ENCODE results near the gene LYRM2. TPM values are rescaled to one million over a fixed set of nuclear protein-coding genes. Genes with fewer than 3 reads are reported as not detected.

LYRM2 gene
- total RNA-seq, 4 donors from 2014 or later = 12.5 to 17.3 (median 14.5) TPM

DNA sequence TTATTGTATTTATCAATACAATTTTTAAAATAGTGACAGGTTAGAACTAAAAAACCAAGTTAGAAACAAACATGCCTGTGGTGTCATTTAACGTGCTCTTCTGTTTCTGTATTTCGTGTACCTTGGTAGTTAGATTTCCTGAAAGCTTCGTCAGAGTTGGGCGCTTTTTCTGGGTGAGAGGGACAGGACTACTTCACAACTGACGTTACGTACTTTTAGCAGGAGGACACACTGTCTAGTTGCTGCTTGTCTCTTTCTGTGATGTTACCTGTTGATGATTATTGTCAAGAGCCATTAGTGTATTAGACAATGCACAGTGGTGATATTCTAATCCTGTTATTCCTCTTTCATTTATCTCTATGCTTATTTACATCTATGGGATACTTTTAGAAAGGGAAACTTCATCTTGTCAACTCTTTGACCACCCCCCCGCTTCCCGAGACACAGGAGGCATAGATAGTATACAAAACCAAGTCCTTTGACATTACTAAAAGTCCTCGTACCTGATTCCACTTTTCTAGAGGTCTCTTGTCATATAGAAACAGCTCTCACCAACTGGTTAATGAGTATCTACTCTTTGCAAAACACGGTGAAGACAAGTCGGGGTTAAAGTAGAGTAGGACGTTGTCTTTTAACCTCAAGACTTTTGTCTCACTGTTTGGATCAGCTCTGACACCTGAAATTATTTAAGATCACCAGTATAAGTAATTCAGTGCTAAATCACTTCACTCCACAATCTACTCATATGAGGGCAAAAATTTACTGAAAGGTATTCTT is 96.3 kb downstream of the LYRM2 start:
- H3K4me3 ChIP-seq (ENCODE audit: low read depth, poor library complexity, severe bottlenecking) = no peak overlapping the region
- 92 to 95% methylated on average over 12 of the region's 12 CpGs for WGBS, 2 donors
- DNase-seq (ENCODE audit: low spot score in 2 of 2) = no peak
- intact Hi-C loops (cut with DNase I; ENCODE audit: low total_unique reads) = no loop called here
- no peak for TF ChIP-seq POLR2A (IDR thresholded peaks at IDR 0.05)
- TF ChIP-seq, protein P1, sequence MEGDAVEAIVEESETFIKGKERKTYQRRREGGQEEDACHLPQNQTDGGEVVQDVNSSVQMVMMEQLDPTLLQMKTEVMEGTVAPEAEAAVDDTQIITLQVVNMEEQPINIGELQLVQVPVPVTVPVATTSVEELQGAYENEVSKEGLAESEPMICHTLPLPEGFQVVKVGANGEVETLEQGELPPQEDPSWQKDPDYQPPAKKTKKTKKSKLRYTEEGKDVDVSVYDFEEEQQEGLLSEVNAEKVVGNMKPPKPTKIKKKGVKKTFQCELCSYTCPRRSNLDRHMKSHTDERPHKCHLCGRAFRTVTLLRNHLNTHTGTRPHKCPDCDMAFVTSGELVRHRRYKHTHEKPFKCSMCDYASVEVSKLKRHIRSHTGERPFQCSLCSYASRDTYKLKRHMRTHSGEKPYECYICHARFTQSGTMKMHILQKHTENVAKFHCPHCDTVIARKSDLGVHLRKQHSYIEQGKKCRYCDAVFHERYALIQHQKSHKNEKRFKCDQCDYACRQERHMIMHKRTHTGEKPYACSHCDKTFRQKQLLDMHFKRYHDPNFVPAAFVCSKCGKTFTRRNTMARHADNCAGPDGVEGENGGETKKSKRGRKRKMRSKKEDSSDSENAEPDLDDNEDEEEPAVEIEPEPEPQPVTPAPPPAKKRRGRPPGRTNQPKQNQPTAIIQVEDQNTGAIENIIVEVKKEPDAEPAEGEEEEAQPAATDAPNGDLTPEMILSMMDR (IDR thresholded peaks at IDR 0.05) = no peak

DNA sequence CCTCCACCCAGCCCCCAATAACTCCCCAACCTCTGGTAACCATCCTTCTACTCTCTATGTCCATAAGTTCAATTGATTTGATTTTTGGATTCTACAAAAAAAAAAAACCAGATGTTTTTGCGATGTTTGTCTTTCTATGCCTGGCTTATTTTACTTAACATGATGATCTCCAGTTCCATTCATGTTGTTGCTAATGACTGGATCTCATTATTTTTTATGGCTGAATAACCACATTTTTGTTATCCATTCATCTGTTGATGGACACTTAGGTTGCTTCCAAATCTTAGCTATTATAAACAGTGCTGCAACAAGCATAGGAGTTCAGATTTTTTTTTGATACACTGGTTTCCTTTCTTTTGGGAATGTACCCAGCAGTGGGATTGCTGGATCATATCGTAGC is 98.8 kb downstream of the LYRM2 start:
- no peak overlapping the region for H3K4me3 ChIP-seq (ENCODE audit: low read depth, poor library complexity, severe bottlenecking)
- intact Hi-C loops (cut with DNase I; ENCODE audit: low total_unique reads) = no loop called here
- 61 to 75% methylated on average over 2 of the region's 2 CpGs for WGBS, 2 donors
- TF ChIP-seq POLR2A (IDR thresholded peaks at IDR 0.05) = no peak
- TF ChIP-seq, protein P1 (IDR thresholded peaks at IDR 0.05) = no peak
- no peak for DNase-seq (ENCODE audit: low spot score in 2 of 2)

DNA sequence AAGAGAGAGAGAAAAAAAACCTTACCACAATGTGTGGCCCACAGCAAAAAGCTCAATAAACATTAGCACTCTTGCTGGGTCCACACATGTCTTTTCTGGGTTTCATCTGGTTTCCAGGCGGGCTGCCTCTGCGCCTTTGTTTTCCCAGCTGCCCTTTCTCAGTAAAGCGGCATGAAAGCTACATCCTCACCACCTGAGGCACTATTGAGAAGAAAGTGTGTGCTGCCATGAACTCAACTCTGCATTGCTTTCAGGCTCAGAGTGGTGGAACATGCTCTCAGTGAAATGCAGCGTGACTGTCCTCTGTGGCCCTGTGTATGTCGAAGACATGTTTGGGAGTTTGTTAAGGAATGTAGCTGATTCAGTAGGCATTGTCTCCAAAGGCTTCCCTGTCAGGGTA is 102.3 kb downstream of the LYRM2 start:
- intact Hi-C loops (cut with DNase I; ENCODE audit: low total_unique reads) = no loop called here
- no peak for DNase-seq (ENCODE audit: low spot score in 2 of 2)

DNA sequence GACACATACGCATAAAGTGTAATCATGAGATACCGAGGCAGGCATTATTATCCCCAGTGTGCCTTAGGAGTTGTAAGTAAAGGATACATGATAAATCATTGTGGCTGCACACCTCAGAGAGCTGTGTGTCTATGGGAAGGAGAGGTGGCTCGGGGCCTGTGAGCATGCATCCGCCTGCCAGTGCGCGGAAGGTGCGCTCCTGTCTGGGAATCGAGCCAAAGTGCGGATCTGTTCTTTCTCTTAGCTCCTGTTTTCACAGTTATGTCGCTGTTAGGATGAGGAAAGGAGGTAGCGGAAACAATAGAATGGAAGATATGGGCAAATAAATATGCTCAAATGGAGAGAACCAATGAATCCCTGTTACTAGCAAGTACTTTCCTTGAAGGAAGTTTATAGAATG is 107.6 kb downstream of the LYRM2 start:
- intact Hi-C loops (cut with DNase I; ENCODE audit: low total_unique reads) = no loop called here
- no peak overlapping the region for H3K4me3 ChIP-seq (ENCODE audit: low read depth, poor library complexity, severe bottlenecking)
- TF ChIP-seq, protein P1 (IDR thresholded peaks at IDR 0.05) = no peak
- no peak for TF ChIP-seq POLR2A (IDR thresholded peaks at IDR 0.05)
- 78 to 84% methylated on average over 11 of the region's 11 CpGs for WGBS, 2 donors
- DNase-seq (ENCODE audit: low spot score in 2 of 2) = no peak

More for the DNA sequence above, 102.3 kb downstream of the LYRM2 start:
- no peak for TF ChIP-seq POLR2A (IDR thresholded peaks at IDR 0.05)
- TF ChIP-seq, protein P1 (IDR thresholded peaks at IDR 0.05) = no peak
- WGBS, 2 donors = 76 to 81% methylated on average over 5 of the region's 5 CpGs
- H3K4me3 ChIP-seq (ENCODE audit: low read depth, poor library complexity, severe bottlenecking) = no peak overlapping the region

DNA sequence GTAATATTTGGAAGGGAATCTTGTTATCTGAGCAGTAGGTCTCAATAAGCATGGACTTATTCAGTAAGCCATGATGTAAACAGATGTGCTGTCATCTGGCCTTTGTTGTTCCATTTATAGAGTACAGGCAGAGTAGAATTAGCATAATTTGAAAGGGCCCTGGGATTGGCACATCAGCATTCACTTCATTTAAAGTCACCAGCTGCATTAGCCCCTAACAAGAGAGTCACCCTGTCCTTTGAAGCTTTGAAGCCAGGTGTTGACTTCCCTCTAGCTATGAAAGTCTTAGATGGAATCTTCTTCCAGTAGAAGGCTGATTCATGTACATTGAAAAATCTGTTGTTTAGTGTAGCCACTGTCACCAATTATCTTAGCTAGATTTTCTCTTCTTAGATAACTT is 109.7 kb downstream of the LYRM2 start:
- intact Hi-C loops (cut with DNase I; ENCODE audit: low total_unique reads) = no loop called here
- no peak for DNase-seq (ENCODE audit: low spot score in 2 of 2)
- TF ChIP-seq, protein P1 (IDR thresholded peaks at IDR 0.05) = no peak
- TF ChIP-seq POLR2A (IDR thresholded peaks at IDR 0.05) = no peak
- no peak overlapping the region for H3K4me3 ChIP-seq (ENCODE audit: low read depth, poor library complexity, severe bottlenecking)

DNA sequence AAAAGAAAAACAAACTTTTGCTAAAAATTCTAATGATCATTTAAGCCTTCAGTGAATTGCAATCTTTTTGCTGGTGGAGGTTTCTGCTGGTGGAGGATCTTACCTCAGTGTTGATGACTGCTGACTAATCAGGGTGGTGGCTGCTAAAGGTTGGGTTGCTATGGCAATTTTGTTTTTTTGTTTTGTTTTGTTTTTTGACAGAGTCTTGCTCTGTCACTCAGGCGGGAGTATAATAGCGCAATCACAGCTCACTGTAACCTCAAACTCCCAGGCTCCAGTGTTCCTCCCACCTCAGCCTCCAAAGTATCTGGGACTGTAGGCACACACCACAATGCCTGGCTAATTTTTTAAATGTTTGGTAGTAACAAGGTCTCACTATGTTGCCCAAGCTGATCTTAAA is 110.9 kb downstream of the LYRM2 start:
- TF ChIP-seq POLR2A (IDR thresholded peaks at IDR 0.05) = no peak
- TF ChIP-seq, protein P1 (IDR thresholded peaks at IDR 0.05) = no peak
- no peak for DNase-seq (ENCODE audit: low spot score in 2 of 2)
- H3K4me3 ChIP-seq (ENCODE audit: low read depth, poor library complexity, severe bottlenecking) = no peak overlapping the region
- intact Hi-C loops (cut with DNase I; ENCODE audit: low total_unique reads) = no loop called here
- 48 to 67% methylated on average over 2 of the region's 2 CpGs for WGBS, 2 donors
